Measurements from ENCODE around the gene HSP90AB1. TPM values are rescaled to one million over a fixed set of nuclear protein-coding genes. Genes with fewer than 3 reads are reported as not detected.

HSP90AB1 gene
- total RNA-seq, 1 donor from 2014 or later, result 256 TPM

DNA sequence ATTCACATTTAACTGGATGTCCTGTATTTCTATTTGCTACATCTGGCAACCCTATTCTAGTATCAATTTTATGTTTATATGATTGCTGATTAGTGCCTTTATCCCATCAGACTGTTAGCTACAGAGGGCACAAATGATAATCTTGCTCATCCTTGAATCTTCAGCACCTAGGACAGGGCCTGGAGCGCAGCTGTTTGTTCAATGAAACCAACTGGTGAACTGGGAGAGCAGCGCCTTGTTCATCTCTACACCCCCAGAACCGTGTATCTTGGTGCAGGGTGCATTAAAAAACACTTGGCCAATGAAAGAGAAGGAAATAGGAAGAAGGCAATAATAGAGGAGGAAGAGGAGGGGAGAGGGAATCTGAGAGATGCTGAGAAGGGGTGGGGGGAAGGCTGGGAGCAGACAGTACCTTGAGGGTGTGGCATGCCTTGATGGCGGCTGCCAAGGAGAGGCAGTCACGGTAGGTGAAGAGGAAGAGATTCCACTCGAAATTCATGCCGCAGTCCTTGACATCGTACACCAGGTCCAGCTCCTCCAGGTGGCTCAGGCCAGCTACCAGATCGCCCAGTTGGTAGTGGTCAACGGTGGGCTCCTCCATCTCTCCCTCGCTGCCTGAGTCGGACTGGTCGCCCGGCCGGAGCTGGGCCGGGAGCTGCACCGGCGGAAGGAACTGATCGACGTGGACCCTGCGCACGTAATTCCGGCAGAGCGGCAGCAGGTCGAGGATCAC, 38.8 kb downstream of the HSP90AB1 start:
- DNase-seq (ENCODE audit: low spot score), result no peak

DNA sequence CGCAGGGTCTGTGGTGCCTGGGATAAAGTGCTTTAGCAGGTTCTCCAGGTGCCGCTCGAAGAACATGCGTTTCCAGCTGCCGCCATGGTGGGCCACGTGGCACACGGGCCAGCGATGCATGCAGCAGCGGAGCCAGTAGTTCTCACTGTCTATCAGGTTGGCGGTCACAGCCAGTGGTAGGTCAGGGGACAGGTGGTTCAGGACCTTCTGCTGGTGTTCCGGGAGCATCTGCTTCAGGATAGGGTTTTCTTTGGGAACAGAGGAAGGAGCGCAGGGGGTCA, 39.3 kb downstream of the HSP90AB1 start:
- no peak for DNase-seq (ENCODE audit: low spot score)

DNA sequence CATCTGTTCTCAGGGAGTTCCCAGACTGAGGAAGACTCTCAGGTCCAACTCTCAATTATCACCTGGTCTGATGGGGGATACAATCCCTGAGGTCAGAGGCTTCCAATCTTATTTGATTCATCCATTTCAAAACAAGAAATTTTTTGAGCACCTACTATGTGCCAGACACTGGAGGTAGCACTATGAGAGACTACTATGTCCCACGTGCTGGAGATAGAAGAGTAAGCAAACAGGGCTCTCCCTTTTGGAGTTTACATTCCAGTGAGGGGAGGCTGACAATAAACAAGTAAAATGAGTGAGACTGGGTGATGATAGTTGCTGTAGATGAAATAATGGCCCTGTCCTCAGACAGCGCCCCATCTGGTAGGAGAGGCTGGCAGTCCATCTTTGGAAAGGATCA, 39.8 kb downstream of the HSP90AB1 start:
- no peak for DNase-seq (ENCODE audit: low spot score)

DNA sequence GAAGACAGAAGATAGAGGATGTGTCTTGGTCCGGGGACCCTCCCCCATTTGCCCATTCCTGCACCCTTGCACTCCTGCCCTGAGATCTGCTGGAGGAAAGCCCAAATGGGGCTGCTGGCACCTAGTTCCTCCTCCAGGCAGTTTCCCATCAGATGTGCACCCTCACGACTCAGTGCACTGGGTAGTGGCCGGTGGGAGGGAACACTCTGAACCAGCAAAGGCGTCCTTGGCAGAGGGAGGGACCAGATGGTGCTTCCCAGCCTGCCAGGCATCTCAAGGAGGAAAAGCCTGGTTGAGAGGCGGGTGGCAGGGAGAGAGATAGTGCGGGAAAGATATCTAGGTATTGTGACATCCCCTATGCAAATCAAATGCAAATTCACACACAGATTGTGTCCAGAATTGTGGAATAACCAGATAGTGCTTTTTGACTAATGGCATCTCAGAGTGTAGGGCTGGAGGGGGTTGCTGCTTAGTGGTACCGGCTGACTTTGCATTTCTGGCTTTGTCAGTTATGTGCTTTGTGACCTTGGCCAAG, 42.9 kb downstream of the HSP90AB1 start:
- no peak for DNase-seq (ENCODE audit: low spot score)

DNA sequence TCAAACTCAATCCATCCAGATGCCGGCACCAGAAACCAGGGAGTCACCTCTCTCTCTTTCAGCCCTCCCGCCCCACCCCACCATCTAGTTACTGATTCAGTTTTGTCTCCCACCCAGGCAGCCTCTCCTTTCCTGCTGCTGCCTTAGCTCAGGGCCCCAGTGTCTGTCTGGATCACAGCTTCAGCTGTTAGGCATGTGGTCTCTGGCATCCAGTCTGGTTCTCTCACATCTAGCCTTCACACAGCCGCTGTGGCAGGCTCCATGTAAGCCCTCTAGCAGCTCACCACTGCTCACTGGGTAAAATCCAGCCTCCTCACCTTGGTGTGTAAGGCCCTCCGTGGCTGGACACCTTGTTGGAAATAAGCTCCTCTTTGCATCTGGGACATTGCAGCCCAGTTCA, 44.9 kb downstream of the HSP90AB1 start:
- no peak for DNase-seq (ENCODE audit: low spot score)

DNA sequence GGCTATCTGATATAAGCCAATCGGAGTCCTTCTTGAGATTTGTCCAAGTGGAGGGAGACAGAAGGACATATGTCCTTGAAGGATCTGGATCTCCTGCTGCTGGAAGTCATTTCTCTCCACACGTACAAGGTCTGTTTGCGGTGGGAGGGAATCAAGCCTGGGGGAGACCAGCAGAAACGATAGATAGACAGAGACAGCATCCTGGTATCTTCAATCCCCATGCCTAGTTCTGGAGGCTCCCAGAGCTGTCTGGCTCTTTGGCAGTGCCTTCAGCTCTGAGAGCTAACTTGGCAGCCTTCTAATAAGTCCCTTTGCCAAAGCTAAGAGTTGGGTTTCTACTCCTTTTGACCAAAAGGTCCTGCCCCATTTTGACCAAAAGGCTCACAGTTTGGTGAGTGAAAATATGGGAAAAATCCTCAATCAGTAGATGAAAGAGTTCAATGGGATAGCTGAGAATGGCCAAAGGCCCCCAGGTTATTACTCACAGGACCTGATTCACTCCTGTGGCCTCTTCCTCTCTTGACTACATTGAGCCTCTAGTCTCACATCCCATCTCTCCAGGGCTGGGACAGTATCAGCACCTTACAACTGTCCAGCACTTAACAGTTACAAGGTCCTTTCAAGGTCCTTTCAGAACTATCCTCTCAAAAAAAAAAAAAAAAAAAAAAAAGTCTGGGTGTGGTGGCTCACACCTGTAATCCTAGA, 45.9 kb downstream of the HSP90AB1 start:
- no peak for DNase-seq (ENCODE audit: low spot score)

DNA sequence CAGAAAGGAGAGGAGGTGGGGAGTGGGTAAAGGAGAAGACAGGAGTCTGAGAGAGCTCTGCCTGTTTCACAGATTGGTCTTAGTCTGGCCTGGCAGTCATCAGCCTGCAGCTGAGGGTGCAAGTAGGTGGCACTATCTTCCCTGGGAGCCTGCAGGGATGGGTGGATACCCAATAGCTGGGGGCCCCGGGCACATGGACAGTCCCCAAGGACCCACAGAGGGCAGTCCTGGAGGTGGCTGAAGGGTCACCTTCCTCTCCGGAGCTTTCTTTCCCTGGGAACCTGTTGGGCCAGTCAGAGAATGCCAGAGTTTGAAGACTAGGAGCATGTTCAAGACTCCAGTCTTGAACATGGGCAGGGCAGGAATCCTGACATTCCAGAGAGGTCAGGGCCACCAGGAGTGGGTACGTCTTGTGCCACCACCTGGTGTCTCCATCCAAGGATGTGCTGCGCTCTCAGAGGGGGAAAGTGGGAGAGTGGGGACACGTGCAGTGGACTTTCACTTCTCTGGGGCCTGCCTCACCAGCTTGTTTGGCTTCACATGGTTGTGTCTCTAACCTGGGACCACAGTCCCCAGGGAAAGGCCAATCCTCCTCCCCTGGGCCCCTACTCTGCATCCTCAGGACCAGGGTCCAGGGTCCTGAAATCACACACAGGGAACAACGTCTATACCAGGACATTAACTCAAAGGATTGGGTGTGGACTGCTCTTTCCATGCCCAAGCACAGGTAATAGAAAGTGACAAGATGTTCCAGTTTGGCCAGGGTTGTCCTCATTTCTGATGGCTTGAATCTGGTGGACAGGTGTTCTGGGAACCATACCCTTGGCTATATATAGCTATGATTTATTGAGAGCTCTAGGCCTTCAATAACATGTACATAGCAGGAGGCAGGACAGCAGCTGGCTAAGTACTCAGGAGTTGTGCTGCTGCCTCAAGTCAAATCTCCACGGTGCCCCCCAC, 48.2 kb downstream of the HSP90AB1 start:
- no peak for DNase-seq (ENCODE audit: low spot score)

DNA sequence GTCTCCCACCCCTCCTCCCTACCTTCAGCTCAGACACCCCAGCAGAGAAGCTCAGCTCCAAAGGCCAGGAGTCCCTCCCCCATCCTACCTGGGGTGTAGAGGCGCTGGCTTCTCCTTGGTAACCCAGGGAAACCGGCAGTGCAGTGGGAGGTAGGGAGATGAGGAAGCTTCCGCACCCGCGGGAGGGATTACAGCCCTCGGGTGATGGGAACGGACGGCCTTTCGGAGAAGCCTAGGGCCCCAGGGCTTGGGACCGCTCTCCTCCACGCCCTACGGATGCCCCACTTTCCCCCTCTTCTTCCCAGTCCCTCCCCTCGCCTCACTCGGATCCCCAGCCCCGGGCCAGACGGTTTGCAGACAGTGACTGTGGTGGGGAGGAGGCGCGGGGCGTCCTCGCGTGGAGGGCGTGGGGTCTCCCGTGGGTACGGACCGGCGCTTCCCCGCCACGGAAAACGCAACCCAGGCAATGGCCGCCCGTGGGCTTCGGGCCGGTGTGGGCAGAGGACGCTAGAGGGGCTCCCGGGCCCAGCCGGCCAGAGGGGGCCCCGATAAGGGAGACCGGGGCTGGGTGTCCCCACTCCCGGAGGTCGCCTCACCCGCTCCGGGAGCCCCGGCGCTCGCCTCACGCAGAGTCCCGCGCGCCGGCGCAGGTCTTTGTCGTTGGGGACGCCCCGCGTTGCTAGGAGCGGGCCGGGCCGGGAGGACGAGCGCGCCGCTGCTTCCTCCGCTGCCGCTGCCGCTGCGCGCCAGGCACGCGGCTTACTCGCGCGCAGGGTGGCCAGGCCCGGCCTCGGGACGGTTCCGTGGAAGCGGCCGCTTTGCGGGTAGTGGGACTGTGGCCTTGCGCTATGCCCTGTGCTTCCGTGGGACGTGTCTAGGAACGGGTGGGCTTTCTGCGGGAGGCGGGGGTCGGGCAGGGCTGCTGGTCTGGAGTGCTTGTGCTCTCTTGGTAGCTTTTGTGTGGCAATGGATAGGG, 50.5 kb downstream of the HSP90AB1 start:
- DNase-seq (ENCODE audit: low spot score), result peak; percentile 31

DNA sequence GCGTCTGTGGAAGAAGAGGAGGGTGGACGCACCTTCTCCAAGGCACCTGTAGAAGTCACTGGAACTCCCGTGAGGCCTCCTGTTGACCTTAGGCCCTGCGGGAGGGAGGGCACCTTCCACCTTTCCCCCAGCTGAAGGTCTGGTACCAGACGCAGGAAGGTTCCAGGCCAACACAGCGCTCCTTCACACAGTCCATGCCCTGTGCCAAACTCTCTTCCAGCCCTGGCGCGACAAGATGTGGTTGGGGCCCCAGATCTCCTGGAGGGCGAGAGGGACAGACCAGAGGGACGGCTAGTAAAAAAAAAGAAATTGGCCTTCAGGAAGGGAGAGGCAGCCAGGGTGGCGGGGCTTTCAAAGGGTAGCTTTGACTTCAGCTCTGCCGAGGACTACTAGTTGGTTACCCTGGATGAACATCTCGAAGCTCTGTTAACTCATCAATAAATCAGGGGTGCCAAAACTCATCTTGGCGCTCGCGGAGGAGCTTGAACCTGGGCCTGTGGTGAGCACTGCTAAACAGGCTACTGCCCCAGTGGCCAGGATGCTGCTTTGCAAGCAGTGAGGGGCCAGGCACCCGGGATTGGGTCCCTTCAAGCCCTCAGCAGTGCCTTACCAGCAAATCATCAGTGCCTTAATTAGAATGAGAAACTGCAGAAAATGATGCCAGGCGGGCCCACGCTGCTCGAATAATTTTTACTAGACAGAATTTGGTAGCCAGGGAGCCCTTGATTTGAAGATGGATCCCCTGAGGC, 51.3 kb downstream of the HSP90AB1 start:
- no peak for DNase-seq (ENCODE audit: low spot score)

DNA sequence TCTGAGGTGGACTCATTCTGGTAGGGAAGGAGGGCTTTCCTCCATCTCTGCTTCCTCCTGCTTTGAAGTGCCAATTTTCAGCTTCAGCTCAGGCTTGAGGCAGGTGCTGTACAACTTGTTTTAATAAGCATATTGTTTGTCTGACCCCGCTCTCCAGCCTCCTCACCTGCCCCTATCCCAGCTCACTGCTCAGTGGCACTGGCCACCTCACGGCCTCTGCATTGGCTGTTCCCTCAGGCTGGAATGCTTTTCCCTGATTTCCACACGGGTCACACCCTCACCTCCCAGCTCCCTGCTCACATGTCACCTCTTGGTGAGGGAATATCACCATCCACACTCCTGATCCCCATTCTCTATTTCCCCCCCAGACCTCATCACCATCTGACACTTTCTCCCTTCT, 52.0 kb downstream of the HSP90AB1 start:
- no peak for DNase-seq (ENCODE audit: low spot score)

DNA sequence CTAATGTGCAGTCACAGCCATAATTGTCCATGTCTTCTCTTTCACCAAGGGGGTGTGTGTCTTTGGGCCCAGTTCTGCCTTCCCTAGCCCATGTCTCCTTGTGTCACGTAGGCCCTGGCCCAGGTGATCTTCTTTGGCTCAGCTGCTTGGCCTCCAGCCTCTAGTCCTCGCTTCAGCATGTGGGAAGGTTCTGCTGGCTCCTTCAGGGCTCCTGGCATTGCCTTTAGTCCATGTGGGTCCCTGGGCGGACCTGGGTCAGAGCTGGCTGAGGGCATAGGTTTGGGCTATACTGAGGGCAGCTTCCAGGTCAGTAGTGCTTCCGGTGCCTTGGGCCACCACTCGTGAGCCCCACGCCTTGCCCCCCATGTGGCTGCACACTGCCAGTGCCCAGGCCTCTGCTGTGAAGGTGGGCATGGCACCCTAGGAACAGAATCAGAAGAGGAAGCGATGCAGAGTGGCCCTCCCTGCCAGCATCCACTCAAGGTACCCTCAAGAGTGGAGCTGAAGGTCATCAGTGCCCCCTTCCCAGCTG, 53.5 kb downstream of the HSP90AB1 start:
- DNase-seq (ENCODE audit: low spot score), result no peak

DNA sequence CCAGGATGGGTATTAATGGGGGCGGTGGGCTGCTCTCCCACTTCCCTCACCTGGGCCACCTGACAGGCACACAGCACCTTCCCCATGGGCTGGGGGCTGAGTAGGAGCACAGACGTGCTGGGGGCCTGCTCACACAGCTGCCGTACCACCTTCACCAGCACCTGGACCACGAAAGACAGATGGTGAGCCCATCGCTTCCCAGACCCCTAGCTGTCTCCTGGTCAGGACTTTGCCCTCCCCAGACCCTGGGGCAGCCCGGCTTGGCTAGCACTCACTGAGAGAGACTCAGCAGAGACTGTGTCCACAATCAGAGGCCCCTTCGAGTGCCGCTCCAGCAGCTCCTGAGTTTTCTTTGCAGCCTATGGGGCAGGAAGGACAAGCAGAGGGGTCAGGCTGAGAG, 54.2 kb downstream of the HSP90AB1 start:
- DNase-seq (ENCODE audit: low spot score), result no peak

DNA sequence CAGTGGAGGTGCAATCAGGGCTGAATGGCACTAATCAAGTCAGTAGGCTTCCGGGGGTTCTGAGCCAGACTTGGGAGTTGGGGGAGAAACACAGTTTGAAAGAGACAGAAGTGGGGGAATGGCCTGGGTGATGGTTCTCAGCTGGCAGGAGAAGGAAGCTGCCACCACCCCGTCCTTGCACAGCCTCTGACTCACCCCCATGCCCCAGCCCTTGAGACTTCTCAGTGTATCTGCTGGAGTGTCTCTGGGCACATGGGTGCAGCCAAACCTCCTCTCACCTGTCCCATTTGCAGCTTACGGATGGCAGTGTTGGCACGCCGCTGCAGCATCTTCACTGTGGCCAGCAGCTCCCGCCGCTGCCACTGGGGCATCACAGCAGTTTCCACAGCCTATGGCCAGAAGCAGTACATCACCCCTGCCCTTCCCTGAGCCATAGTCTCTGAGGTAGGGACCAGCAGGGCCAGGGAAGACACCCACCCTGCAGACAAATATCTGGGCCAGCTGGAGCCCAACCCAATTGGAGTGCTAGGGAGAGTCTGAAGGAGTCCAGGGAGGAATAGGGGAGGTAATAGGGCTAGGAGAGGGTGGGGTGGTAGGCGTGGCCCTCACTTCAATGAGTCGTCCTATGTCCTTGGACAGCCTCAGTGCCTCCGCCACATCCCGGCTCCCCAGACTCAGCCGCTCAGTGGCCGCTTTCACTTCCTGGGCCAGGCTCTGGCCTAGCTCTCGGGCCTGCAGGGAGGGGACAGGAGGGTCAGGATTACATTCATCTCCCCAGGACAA, 55.1 kb downstream of the HSP90AB1 start:
- no peak for DNase-seq (ENCODE audit: low spot score)

DNA sequence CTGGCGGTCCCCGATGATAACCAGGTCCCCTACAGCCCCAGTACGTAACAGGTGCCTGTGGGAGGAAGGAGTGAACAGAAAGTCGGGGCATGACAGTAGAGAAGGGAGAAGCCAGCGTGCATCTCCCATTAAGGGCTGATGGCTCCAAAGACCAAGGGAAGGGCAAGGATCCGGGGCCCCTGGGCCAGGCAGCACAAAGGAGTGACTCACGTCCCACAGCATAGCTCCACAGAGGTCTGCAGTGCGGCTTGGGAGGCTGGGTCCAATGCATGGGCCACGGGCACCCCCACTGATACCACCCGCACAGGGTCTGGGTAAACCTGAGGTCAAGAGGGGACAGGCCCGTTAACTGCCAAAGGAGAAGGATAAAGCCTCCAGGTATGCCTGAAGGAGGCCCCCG, 56.0 kb downstream of the HSP90AB1 start:
- DNase-seq (ENCODE audit: low spot score), result no peak

Other genes starting within 250 kb of the HSP90AB1 start
- 28.9 TPM for gene MRPL14, start 119.6 kb upstream of the HSP90AB1 start, total RNA-seq (ENCODE audit: insufficient read depth, low replicate concordance)
- gene TMEM63B, start 119.5 kb upstream of the HSP90AB1 start, total RNA-seq (ENCODE audit: insufficient read depth, low replicate concordance), result 10.4 TPM
- not detected for gene CAPN11, start 88.3 kb upstream of the HSP90AB1 start, total RNA-seq (ENCODE audit: insufficient read depth, low replicate concordance)
- not detected for gene MYMX, start 30.2 kb upstream of the HSP90AB1 start, total RNA-seq (ENCODE audit: insufficient read depth, low replicate concordance)
- 11.1 TPM for gene SLC29A1, start 23.5 kb upstream of the HSP90AB1 start, total RNA-seq (ENCODE audit: insufficient read depth, low replicate concordance)
- 33.7 TPM for gene SLC35B2, start 10.4 kb downstream of the HSP90AB1 start, total RNA-seq (ENCODE audit: insufficient read depth, low replicate concordance)
- 2.4 TPM for gene NFKBIE, start 18.4 kb downstream of the HSP90AB1 start, total RNA-seq (ENCODE audit: insufficient read depth, low replicate concordance)
- gene TMEM151B, start 23.3 kb downstream of the HSP90AB1 start, total RNA-seq (ENCODE audit: insufficient read depth, low replicate concordance), result 0.96 TPM
- 13.2 TPM for gene AARS2, start 66.2 kb downstream of the HSP90AB1 start, total RNA-seq (ENCODE audit: insufficient read depth, low replicate concordance)
- gene SPATS1, start 95.5 kb downstream of the HSP90AB1 start, total RNA-seq (ENCODE audit: insufficient read depth, low replicate concordance), result not detected
- 25.0 TPM for gene CDC5L, start 140.6 kb downstream of the HSP90AB1 start, total RNA-seq (ENCODE audit: insufficient read depth, low replicate concordance)

Data from umbilical cord (tissue), 2 donors.